ENCODE data around the gene CDC73. TPM values are rescaled to one million over a fixed set of nuclear protein-coding genes. Genes with fewer than 3 reads are reported as not detected.

CDC73 gene
- total RNA-seq, 1 experiment from 2014 or later: 62.5 TPM

DNA sequence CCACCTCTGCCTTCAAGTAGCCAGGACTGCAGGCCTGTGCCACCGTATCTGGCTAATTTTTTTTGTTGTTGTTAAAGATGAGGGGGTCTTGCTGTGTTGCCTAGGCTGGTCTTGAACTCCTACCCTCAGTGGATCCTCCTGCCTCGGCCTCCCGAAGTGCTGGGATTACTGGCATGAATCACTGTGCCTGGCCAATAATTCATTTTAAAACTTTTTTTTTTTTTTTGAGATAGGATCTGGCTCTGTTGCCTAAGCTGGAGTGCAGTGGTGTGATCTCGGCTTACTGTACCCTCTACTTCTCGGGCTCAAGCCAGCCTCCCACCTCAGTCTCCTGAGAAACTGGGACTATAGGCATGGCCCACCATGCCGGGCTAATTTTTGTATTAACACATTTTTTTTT, 3.5 kb downstream of the CDC73 start:
- Histone ChIP-seq H2BK120ac (ENCODE audit: low read depth, low read length, poor library complexity, severe bottlenecking) (no peak overlapping the region), H2BK12ac (ENCODE audit: insufficient read length, low read depth, low read length) (no peak overlapping the region), H3K79me1 (ENCODE audit: insufficient read depth, low read depth, low read length, poor library complexity, severe bottlenecking) (no peaks in the 10 kb centered on the region), H4K91ac (ENCODE audit: insufficient read length, low read depth, low read length) (no peak overlapping the region), H4K8ac (replicated peaks; ENCODE audit: insufficient read length, low read depth, low read length) (no peak overlapping the region), H4K20me1 (ENCODE audit: control insufficient read depth, insufficient read depth, insufficient read length) (no peaks in the 10 kb centered on the region), H3K14ac (ENCODE audit: insufficient read depth, low read length) (no peak overlapping the region), H3K23ac (ENCODE audit: insufficient read length, low read depth, low read length) (no peak overlapping the region), H2BK20ac (ENCODE audit: low read depth, low read length, poor library complexity, severe bottlenecking) (no peak overlapping the region), H2AK5ac (ENCODE audit: insufficient read length, low read length) (no peak overlapping the region), H3K4ac (ENCODE audit: low read depth, low read length) (no peak overlapping the region), H2AFZ (ENCODE audit: low read length) (no peak overlapping the region), H2BK15ac (ENCODE audit: low read depth, low read length) (no peak overlapping the region), H3K27me3 (ENCODE audit: insufficient read depth, low read length) (no peaks in the 10 kb centered on the region), H3K4me2 (ENCODE audit: insufficient read depth, insufficient read length, low read length) (no peak overlapping the region), H3K9ac (ENCODE audit: extremely low read depth, insufficient read length, low read length) (no peak overlapping the region), H3K56ac (ENCODE audit: insufficient read length, low read depth, low read length) (no peak overlapping the region), H4K5ac (ENCODE audit: insufficient read length, low read depth, low read length) (no peak overlapping the region), H3K4me1 (ENCODE audit: insufficient read depth, low read length) (no peaks in the 10 kb centered on the region; the same call in 1 of the 2 replicates), H2BK5ac (ENCODE audit: insufficient read length, low read length) (no peak overlapping the region), H3K18ac (ENCODE audit: insufficient read length, low read depth, low read length) (no peak overlapping the region), H3K79me2 (ENCODE audit: insufficient read depth, low read length) (peaks cover 16% of the 10 kb centered on the region; the same call in 1 of the 2 replicates), H3K9me3 (ENCODE audit: control insufficient read depth, low read depth, low read length) (no peaks in the 10 kb centered on the region), H3T11ph (ENCODE audit: low read length) (no peak overlapping the region), H3K23me2 (ENCODE audit: insufficient read length, low read depth, low read length, poor library complexity, severe bottlenecking) (no peaks in the 10 kb centered on the region), H3K27ac (ENCODE audit: insufficient read length, low read depth, low read length) (no peak overlapping the region)
- Mint-ChIP-seq H3K4me3 (no peak overlapping the region; a peak in 2 of 5 replicates), H3K27me3 (ENCODE audit: low read depth) (peaks cover 7% of the 10 kb centered on the region), H3K4me1 (peaks cover 14 to 15% of the 10 kb centered on the region in 2 experiments), H3K27ac (peak overlapping the region in 2 of 3 experiments; percentile 18 to 77; a peak in 2 of 7 replicates), H3K9me3 (no peaks in the 10 kb centered on the region), H3K36me3 (ENCODE audit: insufficient read depth in 1 of 3, low read depth in 3 of 3) (peaks cover 10 to 35% (median 33%) of the 10 kb centered on the region in 3 experiments)
- TF ChIP-seq, protein P1, sequence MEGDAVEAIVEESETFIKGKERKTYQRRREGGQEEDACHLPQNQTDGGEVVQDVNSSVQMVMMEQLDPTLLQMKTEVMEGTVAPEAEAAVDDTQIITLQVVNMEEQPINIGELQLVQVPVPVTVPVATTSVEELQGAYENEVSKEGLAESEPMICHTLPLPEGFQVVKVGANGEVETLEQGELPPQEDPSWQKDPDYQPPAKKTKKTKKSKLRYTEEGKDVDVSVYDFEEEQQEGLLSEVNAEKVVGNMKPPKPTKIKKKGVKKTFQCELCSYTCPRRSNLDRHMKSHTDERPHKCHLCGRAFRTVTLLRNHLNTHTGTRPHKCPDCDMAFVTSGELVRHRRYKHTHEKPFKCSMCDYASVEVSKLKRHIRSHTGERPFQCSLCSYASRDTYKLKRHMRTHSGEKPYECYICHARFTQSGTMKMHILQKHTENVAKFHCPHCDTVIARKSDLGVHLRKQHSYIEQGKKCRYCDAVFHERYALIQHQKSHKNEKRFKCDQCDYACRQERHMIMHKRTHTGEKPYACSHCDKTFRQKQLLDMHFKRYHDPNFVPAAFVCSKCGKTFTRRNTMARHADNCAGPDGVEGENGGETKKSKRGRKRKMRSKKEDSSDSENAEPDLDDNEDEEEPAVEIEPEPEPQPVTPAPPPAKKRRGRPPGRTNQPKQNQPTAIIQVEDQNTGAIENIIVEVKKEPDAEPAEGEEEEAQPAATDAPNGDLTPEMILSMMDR (conservative IDR thresholded peaks at IDR 0.05): no peak
- DNase-seq: no peak
- no CpG with 5 or more reads among the region's 6 CpGs for WGBS (ENCODE audit: extremely low coverage, insufficient read length, low lambda C conversion rate)

All from H9 (cell line).